ENCODE data around the gene KIAA0825. TPM values are rescaled to one million over a fixed set of nuclear protein-coding genes. Genes with fewer than 3 reads are reported as not detected.

The KIAA0825 gene
- total RNA-seq, 2 donors from 2014 or later = 4.1 to 4.3 TPM

DNA sequence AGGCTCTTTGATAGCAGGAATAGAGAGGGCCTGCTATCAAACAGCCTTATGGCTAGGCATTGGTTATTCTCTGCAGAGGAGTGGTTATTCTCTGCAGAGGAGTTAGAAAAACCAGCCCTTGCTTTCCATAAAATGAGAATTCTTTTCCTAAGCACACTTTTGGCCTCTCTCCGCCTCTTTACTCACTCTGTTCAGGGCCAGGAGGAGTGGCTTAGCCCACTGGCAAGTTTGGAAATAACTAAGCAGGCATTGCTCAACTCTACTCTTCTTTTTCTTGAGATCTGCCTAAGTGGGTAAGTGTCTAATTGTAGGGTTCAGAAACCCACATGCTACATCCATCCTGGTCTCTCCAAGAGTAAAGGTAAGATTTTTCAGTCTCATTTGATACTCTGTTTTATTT lies 341.7 kb downstream of the KIAA0825 start:
- H3K27me3 ChIP-seq (replicated peaks; ENCODE audit: insufficient read depth) = no peaks in the 10 kb centered on the region
- H3K4me3 ChIP-seq = no peak overlapping the region
- DNase-seq (ENCODE audit: low spot score) = no peak
- H3K27ac ChIP-seq = no peak overlapping the region
- no peaks in the 10 kb centered on the region for H3K36me3 ChIP-seq
- ATAC-seq (ENCODE audit: insufficient number of reproducible peaks, low FRiP score, low read depth) = no peak
- TF ChIP-seq, protein P1, sequence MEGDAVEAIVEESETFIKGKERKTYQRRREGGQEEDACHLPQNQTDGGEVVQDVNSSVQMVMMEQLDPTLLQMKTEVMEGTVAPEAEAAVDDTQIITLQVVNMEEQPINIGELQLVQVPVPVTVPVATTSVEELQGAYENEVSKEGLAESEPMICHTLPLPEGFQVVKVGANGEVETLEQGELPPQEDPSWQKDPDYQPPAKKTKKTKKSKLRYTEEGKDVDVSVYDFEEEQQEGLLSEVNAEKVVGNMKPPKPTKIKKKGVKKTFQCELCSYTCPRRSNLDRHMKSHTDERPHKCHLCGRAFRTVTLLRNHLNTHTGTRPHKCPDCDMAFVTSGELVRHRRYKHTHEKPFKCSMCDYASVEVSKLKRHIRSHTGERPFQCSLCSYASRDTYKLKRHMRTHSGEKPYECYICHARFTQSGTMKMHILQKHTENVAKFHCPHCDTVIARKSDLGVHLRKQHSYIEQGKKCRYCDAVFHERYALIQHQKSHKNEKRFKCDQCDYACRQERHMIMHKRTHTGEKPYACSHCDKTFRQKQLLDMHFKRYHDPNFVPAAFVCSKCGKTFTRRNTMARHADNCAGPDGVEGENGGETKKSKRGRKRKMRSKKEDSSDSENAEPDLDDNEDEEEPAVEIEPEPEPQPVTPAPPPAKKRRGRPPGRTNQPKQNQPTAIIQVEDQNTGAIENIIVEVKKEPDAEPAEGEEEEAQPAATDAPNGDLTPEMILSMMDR (IDR thresholded peaks at IDR 0.05) = no peak
- H3K9me3 ChIP-seq = no peaks in the 10 kb centered on the region
- H3K4me1 ChIP-seq (ENCODE audit: control insufficient read depth in 1 of 2, low read depth in 2 of 2) = no peaks in the 10 kb centered on the region

DNA sequence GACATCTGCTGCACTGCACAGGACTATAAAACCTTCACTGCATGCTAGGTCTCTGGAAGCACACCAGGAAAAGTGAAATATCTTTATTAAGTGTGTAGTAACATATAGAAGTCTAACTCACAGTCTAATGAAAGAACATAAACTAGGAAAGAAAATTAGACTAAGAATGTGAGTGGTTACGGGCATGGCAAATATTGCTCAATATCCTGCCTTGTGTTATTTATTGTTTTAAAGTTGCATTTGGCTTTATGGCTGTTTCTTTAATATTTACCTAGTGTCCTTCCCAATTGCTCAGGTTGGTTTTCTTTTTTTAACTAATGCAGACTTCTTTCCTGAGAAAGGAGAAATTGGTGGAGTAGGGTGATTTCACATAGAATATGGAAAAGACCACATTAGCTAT lies 342.4 kb downstream of the KIAA0825 start:
- Histone ChIP-seq H3K27ac (no peak overlapping the region), H3K4me1 (ENCODE audit: control insufficient read depth in 1 of 2, low read depth in 2 of 2) (no peaks in the 10 kb centered on the region), H3K27me3 (replicated peaks; ENCODE audit: insufficient read depth) (no peaks in the 10 kb centered on the region), H3K4me3 (no peak overlapping the region), H3K36me3 (no peaks in the 10 kb centered on the region), H3K9me3 (no peaks in the 10 kb centered on the region)
- TF ChIP-seq, protein P1 (IDR thresholded peaks at IDR 0.05) = no peak
- no peak for ATAC-seq (ENCODE audit: insufficient number of reproducible peaks, low FRiP score, low read depth)
- DNase-seq (ENCODE audit: low spot score) = no peak

GRCh38 chr5:94274707-94275106 lies 343.7 kb downstream of the KIAA0825 start:
- no peak for ATAC-seq (ENCODE audit: insufficient number of reproducible peaks, low FRiP score, low read depth)
- DNase-seq (ENCODE audit: low spot score) = no peak
- Histone ChIP-seq H3K36me3 (no peaks in the 10 kb centered on the region), H3K27ac (no peak overlapping the region), H3K4me1 (ENCODE audit: control insufficient read depth in 1 of 2, low read depth in 2 of 2) (no peaks in the 10 kb centered on the region), H3K4me3 (no peak overlapping the region), H3K27me3 (replicated peaks; ENCODE audit: insufficient read depth) (no peaks in the 10 kb centered on the region), H3K9me3 (no peaks in the 10 kb centered on the region)
- TF ChIP-seq, protein P1 (IDR thresholded peaks at IDR 0.05) = no peak

DNA sequence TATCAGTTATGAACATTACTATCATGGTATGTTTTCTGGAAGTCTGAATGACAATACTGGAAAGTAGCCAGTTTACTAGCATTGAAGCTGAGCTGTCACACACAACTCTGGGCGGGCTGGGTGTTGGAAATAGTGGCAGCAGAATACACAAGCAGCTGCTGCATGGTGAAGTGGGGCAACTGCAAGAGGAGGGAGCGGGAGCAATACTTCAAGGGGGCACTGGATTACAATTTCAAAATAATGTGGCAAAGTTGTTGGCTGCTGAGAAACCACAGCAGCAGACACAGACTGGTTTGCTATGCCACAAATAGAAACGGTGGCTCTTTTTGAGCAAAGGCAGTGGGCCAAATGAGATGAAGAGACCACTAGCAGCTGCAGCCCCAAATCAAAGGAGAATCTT lies 350.2 kb downstream of the KIAA0825 start:
- Histone ChIP-seq H3K27me3 (replicated peaks; ENCODE audit: insufficient read depth) (no peaks in the 10 kb centered on the region), H3K4me1 (ENCODE audit: control insufficient read depth in 1 of 2, low read depth in 2 of 2) (no peaks in the 10 kb centered on the region), H3K4me3 (no peak overlapping the region), H3K9me3 (no peaks in the 10 kb centered on the region), H3K27ac (no peak overlapping the region), H3K36me3 (no peaks in the 10 kb centered on the region)
- ATAC-seq (ENCODE audit: insufficient number of reproducible peaks, low FRiP score, low read depth) (no peak), DNase-seq (ENCODE audit: low spot score) (no peak)
- TF ChIP-seq, protein P1 (IDR thresholded peaks at IDR 0.05) = no peak

- no peak for ATAC-seq (ENCODE audit: insufficient number of reproducible peaks, low FRiP score, low read depth)
These were observed 351.0 kb downstream of the KIAA0825 start for GRCh38 chr5:94267350-94267899.

More at GRCh38 chr5:94267350-94267899, 351.0 kb downstream of the KIAA0825 start:
- no peak for DNase-seq (ENCODE audit: low spot score)
- Histone ChIP-seq H3K36me3 (no peaks in the 10 kb centered on the region), H3K9me3 (no peaks in the 10 kb centered on the region), H3K4me3 (no peak overlapping the region), H3K27me3 (replicated peaks; ENCODE audit: insufficient read depth) (no peaks in the 10 kb centered on the region), H3K27ac (no peak overlapping the region), H3K4me1 (ENCODE audit: control insufficient read depth in 1 of 2, low read depth in 2 of 2) (no peaks in the 10 kb centered on the region)
- TF ChIP-seq, protein P1 (IDR thresholded peaks at IDR 0.05) = no peak

Measured in thoracic aorta (tissue), 2 donors.